ENCODE measurements around the gene COL9A3.

- TF ChIP-seq, protein P1, sequence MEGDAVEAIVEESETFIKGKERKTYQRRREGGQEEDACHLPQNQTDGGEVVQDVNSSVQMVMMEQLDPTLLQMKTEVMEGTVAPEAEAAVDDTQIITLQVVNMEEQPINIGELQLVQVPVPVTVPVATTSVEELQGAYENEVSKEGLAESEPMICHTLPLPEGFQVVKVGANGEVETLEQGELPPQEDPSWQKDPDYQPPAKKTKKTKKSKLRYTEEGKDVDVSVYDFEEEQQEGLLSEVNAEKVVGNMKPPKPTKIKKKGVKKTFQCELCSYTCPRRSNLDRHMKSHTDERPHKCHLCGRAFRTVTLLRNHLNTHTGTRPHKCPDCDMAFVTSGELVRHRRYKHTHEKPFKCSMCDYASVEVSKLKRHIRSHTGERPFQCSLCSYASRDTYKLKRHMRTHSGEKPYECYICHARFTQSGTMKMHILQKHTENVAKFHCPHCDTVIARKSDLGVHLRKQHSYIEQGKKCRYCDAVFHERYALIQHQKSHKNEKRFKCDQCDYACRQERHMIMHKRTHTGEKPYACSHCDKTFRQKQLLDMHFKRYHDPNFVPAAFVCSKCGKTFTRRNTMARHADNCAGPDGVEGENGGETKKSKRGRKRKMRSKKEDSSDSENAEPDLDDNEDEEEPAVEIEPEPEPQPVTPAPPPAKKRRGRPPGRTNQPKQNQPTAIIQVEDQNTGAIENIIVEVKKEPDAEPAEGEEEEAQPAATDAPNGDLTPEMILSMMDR (IDR thresholded peaks at IDR 0.05), result no peak
- TF ChIP-seq POLR2AphosphoS5 (IDR thresholded peaks at IDR 0.05; ENCODE audit: low read depth, low read length), result no peak
Measured at GRCh38 chr20:62811720-62812119, 5.1 kb upstream of the COL9A3 start.
